Measurements from ENCODE around the gene APCDD1L.

GRCh38 chr20:58435237-58435636 is 80.0 kb downstream of the APCDD1L start:
- TF ChIP-seq EZH2 (IDR thresholded peaks at IDR 0.05; ENCODE audit: borderline replicate concordance, low read length), result no peak
- TF ChIP-seq CTCF (IDR thresholded peaks at IDR 0.05; ENCODE audit: low read length), result no peak
